Fibroblast of lung (primary cell): ENCODE data around the gene KIAA1671. TPM values are rescaled to one million over a fixed set of nuclear protein-coding genes. Genes with fewer than 3 reads are reported as not detected.

Experiments used
- DNase-seq, 2 donors: peaks; one replicate each; pipeline versions ENCODE4 v3.0.0 to v3.0.0-alpha.2; 2010; ENCODE audit warnings: low read depth in 2 of 2
- H2AFZ ChIP-seq: 2 replicates; pipeline ENCODE4 v1.5.1; 2012; ENCODE audit warnings: low read length, control low read depth, inconsistent platforms
- H3K27ac ChIP-seq: 2 replicates; pipeline ENCODE4 v1.5.1; 2011; ENCODE audit warnings: low read length, control low read depth; ENCODE audit not compliant: insufficient read depth
- H3K27me3 ChIP-seq: 2 replicates; pipeline ENCODE4 v1.5.1; 2011; ENCODE audit warnings: mild to moderate bottlenecking, low read length; ENCODE audit not compliant: control insufficient read depth, insufficient read depth
- H3K36me3 ChIP-seq: 2 replicates; pipeline ENCODE4 v1.5.1; 2011; ENCODE audit warnings: low read length; ENCODE audit not compliant: control insufficient read depth, insufficient read depth
- H3K4me1 ChIP-seq: 2 replicates; pipeline ENCODE4 v1.5.1; 2011; ENCODE audit warnings: low read length; ENCODE audit not compliant: control insufficient read depth, insufficient read depth; ENCODE audit errors: extremely low read depth
- H3K4me2 ChIP-seq: 2 replicates; pipeline ENCODE4 v1.5.1; 2011; ENCODE audit warnings: low read length, control low read depth; ENCODE audit not compliant: insufficient read depth; ENCODE audit errors: extremely low read depth
- H3K4me3 ChIP-seq, 4 experiments: fragments of 200-600 bp in 1 of 4; sonication (generic) in 1 of 4; replicated peaks in 1 of 4; 2 replicates each; pipeline ENCODE4 v1.5.1; 2011 to 2016; ENCODE audit warnings: low read length in 4 of 4, low read depth in 3 of 4, mild to moderate bottlenecking in 3 of 4, control low read depth in 2 of 4, inconsistent platforms in 1 of 4, mixed read lengths in 1 of 4; ENCODE audit not compliant: insufficient read depth in 1 of 4; ENCODE audit errors: control extremely low read depth in 1 of 4
- H3K79me2 ChIP-seq: 2 replicates; pipeline ENCODE4 v1.5.1; 2012; ENCODE audit warnings: mild to moderate bottlenecking, low read length, inconsistent platforms; ENCODE audit not compliant: control insufficient read depth, insufficient read depth
- H3K9ac ChIP-seq: 2 replicates; pipeline ENCODE4 v1.5.1; 2011; ENCODE audit warnings: mild to moderate bottlenecking, low read length, control low read depth; ENCODE audit not compliant: insufficient read depth
- H3K9me3 ChIP-seq: 2 replicates; pipeline ENCODE4 v1.5.1; 2012; ENCODE audit warnings: low read depth, low read length; ENCODE audit not compliant: control insufficient read depth, insufficient read depth
- H4K20me1 ChIP-seq: 2 replicates; pipeline ENCODE4 v1.5.1; 2011; ENCODE audit warnings: low read length; ENCODE audit not compliant: control insufficient read depth, insufficient read depth; ENCODE audit errors: extremely low read depth
- CTCF ChIP-seq, 2 donors: IDR thresholded peaks in 1 of 2; conservative IDR thresholded peaks in 1 of 2; 1 replicate in 1 of 2; 2 replicates in 1 of 2; pipeline ENCODE4 v1.5.1; 2011 to 2012; ENCODE audit warnings: low read length in 2 of 2, control low read depth in 1 of 2, inconsistent platforms in 1 of 2, low read depth in 1 of 2, mild to moderate bottlenecking in 1 of 2
- EZH2 ChIP-seq: IDR thresholded peaks from 2 replicates; pipeline ENCODE4 v1.5.1; 2012; ENCODE audit warnings: low read length, control low read depth, mild to moderate bottlenecking; ENCODE audit errors: missing control alignments
- polyA plus RNA-seq, 2 donors: library from polyadenylated mRNA; depleted of rRNA in 1 of 2; stranded (reverse) in 1 of 2; unstranded in 1 of 2; fragments of >200 nt; gene quantifications; 2 replicates each; pipeline ENCODE4 v1.2.1, GENCODE V29; 2011 to 2012; ENCODE audit warnings: missing spikeins in 1 of 2
- total RNA-seq: library from RNA; depleted of rRNA; stranded (reverse); fragments of >200 nt; gene quantifications from 2 replicates; pipeline ENCODE4 v1.2.1, GENCODE V29; 2014

KIAA1671 gene
- total and polyA plus RNA-seq, 2 donors (not counting 1 experiment from before 2014, with no cell fraction given): 0.34 to 1.3 TPM

DNA sequence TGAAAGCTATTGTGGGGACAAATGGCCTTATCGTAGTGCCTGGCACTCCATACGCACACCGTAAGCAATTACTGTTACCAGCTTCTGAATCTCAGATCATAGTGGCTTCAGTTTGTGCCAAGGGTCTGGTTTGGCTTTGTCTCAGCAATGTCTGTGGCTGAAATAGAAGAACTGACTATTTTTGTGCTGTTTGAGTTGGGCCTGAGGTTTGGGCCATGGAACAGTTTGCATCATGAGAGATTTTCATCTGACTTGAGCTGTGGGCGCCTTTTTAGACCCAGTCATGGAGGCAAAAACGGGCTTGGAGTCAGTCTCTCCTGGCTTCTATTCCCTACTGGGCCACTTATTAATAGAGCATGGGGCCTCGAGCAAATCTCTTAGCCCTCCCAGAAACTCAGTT is 126.1 kb downstream of the KIAA1671 start:
- H3K4me3 ChIP-seq: no peak overlapping the region
- no peaks in the 10 kb centered on the region for H3K4me1 ChIP-seq
- H3K9ac ChIP-seq: no peak overlapping the region
- no peaks in the 10 kb centered on the region for H3K36me3 ChIP-seq
- no peaks in the 10 kb centered on the region for H3K79me2 ChIP-seq
- no peaks in the 10 kb centered on the region for H3K27me3 ChIP-seq
- peak in 1 of 2 donors; percentile 45 for DNase-seq
- TF ChIP-seq CTCF (conservative IDR thresholded peaks at IDR 0.05 in 1 of 2, IDR thresholded peaks at IDR 0.05 in 1 of 2; ENCODE audit: low read depth in 1 of 2, low read length in 2 of 2): no peak
- TF ChIP-seq EZH2: no peak
- H3K9me3 ChIP-seq: no peaks in the 10 kb centered on the region
- no peak overlapping the region for H2AFZ ChIP-seq
- no peaks in the 10 kb centered on the region for H4K20me1 ChIP-seq
- no peak overlapping the region for H3K27ac ChIP-seq
- H3K4me2 ChIP-seq: no peak overlapping the region

- H4K20me1 ChIP-seq: no peaks in the 10 kb centered on the region
- no peaks in the 10 kb centered on the region for H3K36me3 ChIP-seq
- no peak overlapping the region for H3K9ac ChIP-seq
- H3K27ac ChIP-seq: no peak overlapping the region
- no peak overlapping the region for H3K4me2 ChIP-seq
- H2AFZ ChIP-seq: no peak overlapping the region
- H3K9me3 ChIP-seq: no peaks in the 10 kb centered on the region
- no peaks in the 10 kb centered on the region for H3K4me1 ChIP-seq
- no peak overlapping the region for H3K4me3 ChIP-seq
- H3K79me2 ChIP-seq: no peaks in the 10 kb centered on the region
- TF ChIP-seq EZH2 (no peak), CTCF (conservative IDR thresholded peaks at IDR 0.05 in 1 of 2, IDR thresholded peaks at IDR 0.05 in 1 of 2; ENCODE audit: low read depth in 1 of 2, low read length in 2 of 2) (no peak)
- DNase-seq: no peak
- no peaks in the 10 kb centered on the region for H3K27me3 ChIP-seq
Observed at GRCh38 chr22:25080855-25081254, 128.3 kb downstream of the KIAA1671 start.

DNA sequence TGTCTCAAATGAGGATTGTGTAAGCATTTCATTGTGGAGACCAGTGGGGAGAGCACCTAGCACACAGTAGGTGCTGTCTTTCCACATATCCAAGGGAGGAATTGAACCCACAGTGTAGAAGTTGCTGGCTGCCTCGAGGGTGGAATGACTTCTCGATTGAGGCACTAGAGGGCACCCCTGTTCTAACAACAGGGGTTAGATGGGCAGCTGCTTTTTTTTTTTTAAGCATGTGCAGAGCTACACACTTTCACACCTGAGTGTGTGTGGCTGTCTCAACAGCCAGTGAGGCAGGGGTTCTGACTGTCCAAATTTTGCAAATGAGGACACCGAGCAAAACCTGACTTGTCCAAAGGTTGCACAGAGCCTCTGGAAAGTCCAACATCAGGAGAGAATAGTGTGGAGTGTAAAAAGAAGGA is 128.9 kb downstream of the KIAA1671 start:
- Histone ChIP-seq H3K27me3 (no peaks in the 10 kb centered on the region), H3K9ac (no peak overlapping the region), H3K9me3 (no peaks in the 10 kb centered on the region), H3K4me1 (no peaks in the 10 kb centered on the region), H3K79me2 (no peaks in the 10 kb centered on the region), H3K4me2 (no peak overlapping the region), H2AFZ (no peak overlapping the region), H3K4me3 (no peak overlapping the region), H3K36me3 (no peaks in the 10 kb centered on the region), H3K27ac (no peak overlapping the region), H4K20me1 (no peaks in the 10 kb centered on the region)
- DNase-seq: peak in 1 of 2 donors; percentile 14
- TF ChIP-seq EZH2 (no peak), CTCF (conservative IDR thresholded peaks at IDR 0.05 in 1 of 2, IDR thresholded peaks at IDR 0.05 in 1 of 2; ENCODE audit: low read depth in 1 of 2, low read length in 2 of 2) (peak; percentile 33 to 36)
